NB4 (cell line): ENCODE results near the gene P2RY14.

Experiments used
- CTCF ChIP-seq: IDR thresholded peaks from one replicate; pipeline ENCODE4 v1.5.1; 2012; ENCODE audit warnings: low read depth, low read length
- MAX ChIP-seq: IDR thresholded peaks from 2 replicates; pipeline ENCODE4 v1.6.1; 2011; ENCODE audit warnings: low read depth, low read length
- MYC ChIP-seq: IDR thresholded peaks from 2 replicates; pipeline ENCODE4 v1.6.1; 2011; ENCODE audit warnings: low read depth, low read length
- POLR2A ChIP-seq: IDR thresholded peaks from 2 replicates; pipeline ENCODE4 v1.6.1; 2011; ENCODE audit warnings: mild to moderate bottlenecking; ENCODE audit not compliant: insufficient read length; ENCODE audit errors: extremely low read depth

GRCh38 chr3:151265866-151266265 is 12.5 kb downstream of the P2RY14 start:
- no peak for TF ChIP-seq POLR2A
- TF ChIP-seq CTCF = no peak
- TF ChIP-seq MAX = no peak
- no peak for TF ChIP-seq MYC
